ENCODE results near the gene PCBP3. TPM values are rescaled to one million over a fixed set of nuclear protein-coding genes. Genes with fewer than 3 reads are reported as not detected.

The PCBP3 gene
- total RNA-seq, 4 donors from 2014 or later: 0.99 to 7.0 (median 2.5) TPM; not detected in 1

DNA sequence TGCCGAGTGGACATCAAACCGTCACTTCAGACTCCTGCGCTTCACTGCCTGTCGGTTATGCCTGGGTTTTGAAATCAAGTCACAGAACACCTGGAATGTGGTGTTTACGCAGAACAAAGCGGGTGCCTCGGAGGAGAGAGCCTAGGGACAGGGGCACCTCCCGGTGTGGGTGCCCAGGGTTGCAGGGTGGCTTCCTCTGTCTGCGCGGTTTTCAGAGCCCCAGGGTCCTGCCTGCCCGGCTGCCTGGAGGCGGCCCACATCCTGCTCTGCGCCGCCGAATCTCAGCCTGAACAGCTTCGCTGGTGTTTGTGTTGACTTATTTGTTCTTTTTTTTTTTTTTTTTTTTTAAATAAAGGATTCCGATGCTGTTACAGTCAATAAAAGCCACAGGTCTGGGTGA, 224.6 kb downstream of the PCBP3 start:
- DNase-seq (ENCODE audit: low spot score in 2 of 2): no peak
- intact Hi-C loops (cut with DNase I; ENCODE audit: low total_unique reads): no loop called here
- 83 to 87% methylated on average over 17 of the region's 17 CpGs for WGBS, 2 donors
- no peak for TF ChIP-seq POLR2A (IDR thresholded peaks at IDR 0.05)
- TF ChIP-seq, protein P1, sequence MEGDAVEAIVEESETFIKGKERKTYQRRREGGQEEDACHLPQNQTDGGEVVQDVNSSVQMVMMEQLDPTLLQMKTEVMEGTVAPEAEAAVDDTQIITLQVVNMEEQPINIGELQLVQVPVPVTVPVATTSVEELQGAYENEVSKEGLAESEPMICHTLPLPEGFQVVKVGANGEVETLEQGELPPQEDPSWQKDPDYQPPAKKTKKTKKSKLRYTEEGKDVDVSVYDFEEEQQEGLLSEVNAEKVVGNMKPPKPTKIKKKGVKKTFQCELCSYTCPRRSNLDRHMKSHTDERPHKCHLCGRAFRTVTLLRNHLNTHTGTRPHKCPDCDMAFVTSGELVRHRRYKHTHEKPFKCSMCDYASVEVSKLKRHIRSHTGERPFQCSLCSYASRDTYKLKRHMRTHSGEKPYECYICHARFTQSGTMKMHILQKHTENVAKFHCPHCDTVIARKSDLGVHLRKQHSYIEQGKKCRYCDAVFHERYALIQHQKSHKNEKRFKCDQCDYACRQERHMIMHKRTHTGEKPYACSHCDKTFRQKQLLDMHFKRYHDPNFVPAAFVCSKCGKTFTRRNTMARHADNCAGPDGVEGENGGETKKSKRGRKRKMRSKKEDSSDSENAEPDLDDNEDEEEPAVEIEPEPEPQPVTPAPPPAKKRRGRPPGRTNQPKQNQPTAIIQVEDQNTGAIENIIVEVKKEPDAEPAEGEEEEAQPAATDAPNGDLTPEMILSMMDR (IDR thresholded peaks at IDR 0.05): no peak
- H3K4me3 ChIP-seq (ENCODE audit: low read depth, poor library complexity, severe bottlenecking): no peak overlapping the region

DNA sequence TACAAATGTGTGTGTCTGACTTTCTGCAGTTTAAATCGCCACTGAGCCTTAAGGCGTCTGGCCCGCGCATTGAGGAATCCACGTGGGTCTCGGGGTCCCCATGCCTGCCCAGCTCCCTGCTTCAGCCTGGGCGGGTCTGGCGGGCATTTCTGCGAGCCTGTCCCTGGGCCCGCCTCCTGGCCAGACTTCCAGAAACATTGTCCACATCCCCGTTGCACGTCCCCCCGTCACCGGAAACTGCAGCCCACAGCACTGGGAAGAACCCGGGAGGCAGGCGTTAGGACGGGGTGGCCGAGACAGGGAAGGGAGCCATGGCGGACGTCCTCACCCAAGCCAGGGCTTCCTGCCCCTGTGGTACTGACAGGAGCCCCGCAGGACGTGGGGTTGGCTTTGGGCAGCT, 225.0 kb downstream of the PCBP3 start:
- WGBS, 2 donors: 73 to 86% methylated on average over 17 to 22 of the region's 22 CpGs
- peak in 1 of 2 donors; percentile 72 for DNase-seq (ENCODE audit: low spot score in 2 of 2)
- intact Hi-C loops (cut with DNase I; ENCODE audit: low total_unique reads): no loop called here
- TF ChIP-seq, protein P1 (IDR thresholded peaks at IDR 0.05): no peak
- TF ChIP-seq POLR2A (IDR thresholded peaks at IDR 0.05): no peak
- H3K4me3 ChIP-seq (ENCODE audit: low read depth, poor library complexity, severe bottlenecking): no peak overlapping the region

DNA sequence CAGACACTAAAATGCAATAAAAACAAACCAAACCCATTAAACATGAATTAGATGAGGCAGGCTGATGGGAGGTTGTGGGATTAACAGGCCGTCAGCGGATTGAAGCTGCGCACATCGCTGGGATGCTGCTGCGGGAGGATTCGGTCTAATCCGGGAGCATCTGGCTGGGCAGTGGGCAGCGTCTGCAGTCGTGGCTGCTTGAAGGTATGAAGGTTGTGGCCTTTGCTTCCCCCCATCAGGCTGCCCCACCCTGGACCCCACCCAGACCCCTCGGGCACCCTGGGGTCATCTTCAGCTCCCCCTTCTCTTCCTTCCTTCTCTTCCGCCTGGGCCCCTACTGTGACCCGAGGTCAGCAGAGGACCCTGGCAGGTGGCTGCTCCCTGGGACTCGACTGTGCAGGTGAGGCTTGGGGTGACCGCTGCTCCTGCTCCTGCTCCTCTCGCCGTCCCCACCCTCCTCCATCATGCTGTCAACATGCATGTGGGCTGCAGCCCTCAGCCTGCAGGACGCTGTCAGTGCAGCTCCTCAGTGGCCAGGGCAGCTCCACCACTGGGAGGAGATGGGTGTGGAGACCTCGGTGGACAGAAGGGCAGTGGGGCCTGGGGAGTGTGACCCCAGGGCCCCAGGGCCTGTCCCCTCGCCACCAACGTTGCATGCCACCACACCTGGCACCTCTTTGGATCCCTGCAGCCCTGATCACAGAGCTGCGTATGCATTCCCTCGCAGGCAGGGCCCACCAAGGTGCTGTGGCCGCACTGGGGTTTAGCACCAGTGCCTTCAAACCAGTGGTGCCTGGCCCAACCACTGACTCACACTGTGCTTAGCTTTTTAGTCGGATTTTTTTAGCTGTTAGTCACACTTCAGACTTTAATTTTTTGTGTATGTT, 225.8 kb downstream of the PCBP3 start:
- intact Hi-C loops (cut with DNase I; ENCODE audit: low total_unique reads): no loop called here
- H3K4me3 ChIP-seq (ENCODE audit: low read depth, poor library complexity, severe bottlenecking): no peak overlapping the region
- DNase-seq (ENCODE audit: low spot score in 2 of 2): peak in 1 of 2 donors; percentile 83
- 85 to 86% methylated on average over 23 to 24 of the region's 24 CpGs for WGBS, 2 donors
- no peak for TF ChIP-seq POLR2A (IDR thresholded peaks at IDR 0.05)
- TF ChIP-seq, protein P1 (IDR thresholded peaks at IDR 0.05): no peak

DNA sequence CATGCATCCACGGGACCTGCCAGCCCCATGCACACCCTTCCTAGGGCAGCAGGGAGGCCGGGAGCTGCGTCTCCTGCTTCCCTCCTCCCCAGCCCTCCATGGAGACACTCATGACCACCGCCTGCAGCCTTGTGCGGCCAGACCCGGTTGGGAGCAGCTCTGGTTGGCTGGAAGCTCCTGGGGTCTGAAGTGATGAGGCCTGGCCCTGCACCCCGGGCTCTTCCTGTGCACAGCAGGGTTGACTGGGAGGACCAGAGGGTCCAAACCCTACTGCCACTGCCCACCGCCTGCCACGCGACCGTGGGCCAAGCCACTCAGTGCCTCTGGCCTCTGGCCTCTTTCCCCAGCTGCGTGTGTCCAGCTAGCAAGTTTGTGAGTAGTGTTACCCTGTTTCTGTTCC, 226.9 kb downstream of the PCBP3 start:
- TF ChIP-seq, protein P1 (IDR thresholded peaks at IDR 0.05): no peak
- no peak for TF ChIP-seq POLR2A (IDR thresholded peaks at IDR 0.05)
- DNase-seq (ENCODE audit: low spot score in 2 of 2): peak in 1 of 2 donors; percentile 46
- H3K4me3 ChIP-seq (ENCODE audit: low read depth, poor library complexity, severe bottlenecking): no peak overlapping the region
- intact Hi-C loops (cut with DNase I; ENCODE audit: low total_unique reads): no loop called here
- 88 to 89% methylated on average over 9 to 12 of the region's 12 CpGs for WGBS, 2 donors

DNA sequence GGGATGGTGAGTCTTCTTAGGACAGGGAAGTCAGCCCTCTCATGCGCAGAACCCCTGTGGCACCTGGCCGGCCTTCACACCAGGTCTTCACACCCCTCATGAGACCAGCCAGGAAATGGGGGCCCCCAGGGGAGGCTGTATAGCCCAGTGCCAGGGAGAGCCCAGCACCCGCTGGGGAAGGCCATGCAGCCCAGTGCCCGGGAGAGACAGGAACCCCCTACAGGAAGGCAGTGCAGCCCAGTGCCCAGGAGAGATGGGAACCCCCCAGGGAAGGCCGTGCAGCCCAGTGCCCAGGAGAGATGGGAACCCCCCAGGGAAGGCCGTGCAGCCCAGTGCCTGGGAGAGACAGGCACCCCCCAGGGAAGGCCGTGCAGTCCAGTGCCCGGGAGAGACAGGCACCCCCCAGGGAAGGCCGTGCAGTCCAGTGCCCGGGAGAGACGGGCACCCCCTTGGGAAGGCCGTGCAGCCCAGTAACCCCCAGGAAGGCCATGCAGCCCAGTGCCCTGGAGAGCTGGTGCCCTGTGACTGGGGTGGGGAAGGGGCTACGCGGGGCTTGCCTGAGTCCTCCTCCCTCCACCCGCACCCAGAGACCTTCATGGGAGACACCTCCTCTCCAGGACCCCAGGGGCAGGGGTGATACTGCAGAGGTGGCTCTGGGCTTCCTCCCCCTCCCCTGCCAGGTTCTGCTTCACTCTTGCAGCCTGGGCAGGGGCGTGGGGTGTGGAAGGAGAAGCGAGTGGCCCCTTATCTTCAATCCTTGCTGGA, 227.5 kb downstream of the PCBP3 start:
- intact Hi-C loops (cut with DNase I; ENCODE audit: low total_unique reads): no loop called here
- peak in 1 of 2 donors; percentile 62 for DNase-seq (ENCODE audit: low spot score in 2 of 2)
- TF ChIP-seq POLR2A (IDR thresholded peaks at IDR 0.05): no peak
- TF ChIP-seq, protein P1 (IDR thresholded peaks at IDR 0.05): no peak
- H3K4me3 ChIP-seq (ENCODE audit: low read depth, poor library complexity, severe bottlenecking): no peak overlapping the region
- WGBS, 2 donors: 84 to 88% methylated on average over 6 to 12 of the region's 17 CpGs

Data from lower leg skin (tissue), 4 donors.